GM13976 (cell line): ENCODE measurements around the gene SYNPO.

Experiments used
- DNase-seq: peaks from one replicate; pipeline ENCODE4 v3.0.0; 2012; ENCODE audit warnings: low spot score
- CTCF ChIP-seq: IDR thresholded peaks from 2 replicates; pipeline ENCODE4 v1.5.1; 2012; ENCODE audit warnings: borderline replicate concordance, mild to moderate bottlenecking; ENCODE audit not compliant: insufficient read depth; ENCODE audit errors: extremely low read depth, missing control alignments, control extremely low read depth
- in situ Hi-C: fragments of 300-500 bp; cut with MboI; formaldehyde crosslinking; loops from one replicate; pipeline ENCODE4 v1.12.0; 2022; ENCODE audit warnings: low sequenced_read_pairs, mixed read lengths, inconsistent platforms; ENCODE audit not compliant: unreplicated experiment

SYNPO gene

GRCh38 chr5:150606476-150606875, 34.0 kb upstream of the SYNPO start:
- in situ Hi-C loops: no loop called here
- DNase-seq: no peak
- no peak for TF ChIP-seq CTCF

GRCh38 chr5:150607105-150607504, 33.4 kb upstream of the SYNPO start:
- no peak for TF ChIP-seq CTCF
- no peak for DNase-seq
- in situ Hi-C loops: no loop called here

GRCh38 chr5:150607991-150608390, 32.5 kb upstream of the SYNPO start:
- no peak for TF ChIP-seq CTCF
- in situ Hi-C loops: no loop called here
- DNase-seq: no peak

GRCh38 chr5:150608991-150609390, 31.5 kb upstream of the SYNPO start:
- DNase-seq: no peak
- in situ Hi-C loops: no loop called here
- TF ChIP-seq CTCF: no peak

- no peak for TF ChIP-seq CTCF
- in situ Hi-C loops: no loop called here
- DNase-seq: no peak
Observed at GRCh38 chr5:150609843-150610584, 30.4 kb upstream of the SYNPO start.

GRCh38 chr5:150611026-150611425, 29.4 kb upstream of the SYNPO start:
- in situ Hi-C loops: no loop called here
- no peak for DNase-seq
- TF ChIP-seq CTCF: no peak
